CD4-positive, alpha-beta memory T cell (primary cell): ENCODE measurements around the gene REXO2. TPM values are rescaled to one million over a fixed set of nuclear protein-coding genes. Genes with fewer than 3 reads are reported as not detected.
A peak's percentile ranks its signal among the peaks of the same experiment; 100 is the strongest.

Source experiments
- CTCF ChIA-PET: fragments of 350-600 bp; sonication (Branson Sonifier 250); formaldehyde crosslinking; loops from one replicate; lab custom pipeline; 2021; ENCODE audit warnings: inconsistent platforms; ENCODE audit not compliant: partially characterized antibody; lab: Charles Lee
- POLR2A ChIA-PET: fragments of 350-600 bp; sonication (Branson Sonifier 250); formaldehyde crosslinking; loops from one replicate; lab custom pipeline; 2021; ENCODE audit not compliant: partially characterized antibody; lab: Charles Lee
- DNase-seq, 5 donors: peaks; one replicate each; pipeline versions ENCODE4 v3.0.0 to v3.0.0-alpha.2; 2020 to 2022; ENCODE audit warnings: mixed read lengths in 1 of 5
- H3K27ac ChIP-seq: one replicate; pipeline ENCODE4 v1.7.0; 2013; ENCODE audit warnings: low read depth, low read length
- H3K27me3 ChIP-seq: 2 replicates; pipeline ENCODE4 v1.7.0; 2013; ENCODE audit warnings: mild to moderate bottlenecking, low read length, moderate library complexity; ENCODE audit not compliant: insufficient read depth
- H3K36me3 ChIP-seq: 2 replicates; pipeline ENCODE4 v1.7.0; 2013; ENCODE audit warnings: mild to moderate bottlenecking, low read length, moderate library complexity; ENCODE audit not compliant: insufficient read depth
- H3K4me1 ChIP-seq: 2 replicates; pipeline ENCODE4 v1.7.0; 2013; ENCODE audit warnings: mild to moderate bottlenecking, low read length, moderate library complexity; ENCODE audit not compliant: insufficient read depth
- H3K4me3 ChIP-seq, 2 donors: one replicate each; pipeline ENCODE4 v1.7.0; 2013; ENCODE audit warnings: low read length in 2 of 2, mild to moderate bottlenecking in 1 of 2
- H3K9me3 ChIP-seq, 2 donors: one replicate each; pipeline ENCODE4 v1.7.0; 2013; ENCODE audit warnings: low read length in 2 of 2, control low read depth in 1 of 2; ENCODE audit not compliant: control insufficient read depth in 1 of 2
- H3K27ac Mint-ChIP-seq, 7 donors: one replicate each; pipeline ENCODE4 v1.8.0; 2020 to 2021; ENCODE audit warnings: mixed read lengths in 7 of 7, mild to moderate bottlenecking in 6 of 7, inconsistent platforms in 3 of 7, moderate library complexity in 3 of 7
- H3K27me3 Mint-ChIP-seq, 2 donors: one replicate each; pipeline ENCODE4 v1.8.0; 2020 to 2021; ENCODE audit warnings: mixed read lengths in 2 of 2
- H3K36me3 Mint-ChIP-seq, 2 donors: one replicate each; pipeline ENCODE4 v1.8.0; 2020 to 2021; ENCODE audit warnings: mixed read lengths in 2 of 2, inconsistent platforms in 1 of 2, mild to moderate bottlenecking in 1 of 2
- H3K4me1 Mint-ChIP-seq, 4 donors: one replicate each; pipeline ENCODE4 v1.8.0; 2020 to 2021; ENCODE audit warnings: mixed read lengths in 4 of 4, mild to moderate bottlenecking in 1 of 4
- H3K4me3 Mint-ChIP-seq, 8 donors: one replicate each; pipeline ENCODE4 v1.8.0; 2020 to 2021; ENCODE audit warnings: mixed read lengths in 8 of 8, mild to moderate bottlenecking in 7 of 8, moderate library complexity in 6 of 8, inconsistent platforms in 3 of 8
- H3K9me3 Mint-ChIP-seq, 8 donors: one replicate each; pipeline ENCODE4 v1.8.0; 2020 to 2021; ENCODE audit warnings: mixed read lengths in 8 of 8, mild to moderate bottlenecking in 5 of 8, inconsistent platforms in 3 of 8, moderate library complexity in 1 of 8
- intact Hi-C: fragments of 100-400 bp; cut with micrococcal nuclease; formaldehyde crosslinking; loops from one replicate; pipeline ENCODE4 v1.15.1; 2023
- polyA plus RNA-seq, 2 donors: library from polyadenylated mRNA; unstranded; fragments of 300-500 nt; fragmentation: Illumina TruSeq; gene quantifications; one replicate each; pipeline ENCODE4 v1.2.3, GENCODE V29; 2021
- total RNA-seq, 2 experiments: library from RNA; stranded (reverse); gene quantifications; one replicate each; pipeline ENCODE4 v1.2.3, GENCODE V29; 2021

REXO2 gene
- total RNA-seq (10 to 100 TPM; 64.8 to 70.4 TPM), polyA plus RNA-seq (100 to 1,000 TPM in 1 of 2 donors, 10 to 100 TPM in 1; 60.0 to 101 TPM)

- H3K27ac Mint-ChIP-seq: peak within 1 kb of the TSS; percentile 92 to 98 (median 95)
- H3K9me3 Mint-ChIP-seq: no peaks in the 10 kb centered on the region
- POLR2A ChIA-PET: interaction anchor here (0.9 to 4.1 kb wide), 5 partner anchors 28 to 401 kb away, joined by 3 to 25 read pairs (median 3); partner anchors contain the start of genes C11orf71 and RBM7
- Histone ChIP-seq H3K27ac (peak within 1 kb of the TSS; percentile 73), H3K9me3 (no peaks in the 10 kb centered on the region), H3K4me3 (peak within 1 kb of the TSS; percentile 71 to 98), H3K36me3 (no peaks in the 10 kb centered on the region), H3K4me1 (peaks cover 32% of the 10 kb centered on the region), H3K27me3 (no peaks in the 10 kb centered on the region)
- H3K36me3 Mint-ChIP-seq: peaks cover 13 to 19% of the 10 kb centered on the region in 2 donors
- intact Hi-C loops: loop anchor here (1.0 to 10.0 kb wide), 6 partner anchors 39 to 1065 kb away; partner anchors contain the start of genes C11orf71, CADM1, RBM7 and USP28
- CTCF ChIA-PET: interaction anchor here (0.9 kb wide), 1 partner anchor 28 kb away, joined by 3 read pairs; no protein-coding TSS in a partner anchor
- H3K4me3 Mint-ChIP-seq: peak within 1 kb of the TSS; percentile 93 to 99 (median 98)
- no peaks in the 10 kb centered on the region for H3K27me3 Mint-ChIP-seq
- H3K4me1 Mint-ChIP-seq: peaks cover 26 to 34% (median 30%) of the 10 kb centered on the region in 4 donors
- peak; percentile 91 to 94 (median 93) for DNase-seq
Observed at GRCh38 chr11:114439229-114440120, at the start of gene REXO2. Gene REXO2, plus strand, starts transcription at chr11:114439467. Its CDS starts 62 bp downstream, at chr11:114439529.

- POLR2A ChIA-PET: no interaction called here
- CTCF ChIA-PET: interaction anchor here (0.7 to 1.5 kb wide), 2 partner anchors 11 to 399 kb away, joined by 3 read pairs; no protein-coding TSS in a partner anchor
- Histone ChIP-seq H3K4me3 (no peak overlapping the region), H3K4me1 (no peaks in the 10 kb centered on the region), H3K9me3 (no peaks in the 10 kb centered on the region), H3K27ac (no peak overlapping the region), H3K27me3 (no peaks in the 10 kb centered on the region), H3K36me3 (no peaks in the 10 kb centered on the region)
- intact Hi-C loops: no loop called here
- H3K4me1 Mint-ChIP-seq: peaks cover 0 to 6% (median 2%) of the 10 kb centered on the region in 4 donors
- H3K36me3 Mint-ChIP-seq: no peaks in the 10 kb centered on the region
- H3K9me3 Mint-ChIP-seq: no peaks in the 10 kb centered on the region
- H3K27me3 Mint-ChIP-seq: peaks cover 2 to 3% of the 10 kb centered on the region in 2 donors
- no peak for DNase-seq
- no peak overlapping the region for H3K4me3 Mint-ChIP-seq
- no peak overlapping the region for H3K27ac Mint-ChIP-seq
Observed at GRCh38 chr11:114392735-114393667, 46.3 kb upstream of the REXO2 start.

GRCh38 chr11:114395736-114396135, 43.5 kb upstream of the REXO2 start:
- CTCF ChIA-PET: no interaction called here
- no peak overlapping the region for H3K27ac ChIP-seq
- H3K27me3 Mint-ChIP-seq: peaks cover 0 to 2% of the 10 kb centered on the region in 2 donors
- POLR2A ChIA-PET: no interaction called here
- H3K9me3 ChIP-seq: no peaks in the 10 kb centered on the region
- H3K27ac Mint-ChIP-seq: no peak overlapping the region
- H3K36me3 ChIP-seq: no peaks in the 10 kb centered on the region
- H3K27me3 ChIP-seq: no peaks in the 10 kb centered on the region
- H3K4me1 Mint-ChIP-seq: peaks cover 14 to 28% (median 19%) of the 10 kb centered on the region in 4 donors
- intact Hi-C loops: no loop called here
- no peak overlapping the region for H3K4me3 Mint-ChIP-seq
- no peaks in the 10 kb centered on the region for H3K9me3 Mint-ChIP-seq
- DNase-seq: no peak
- no peak overlapping the region for H3K4me3 ChIP-seq
- H3K36me3 Mint-ChIP-seq: peaks cover 0 to 8% of the 10 kb centered on the region in 2 donors
- peaks cover 14% of the 10 kb centered on the region for H3K4me1 ChIP-seq

GRCh38 chr11:114396916-114397315, 42.4 kb upstream of the REXO2 start:
- CTCF ChIA-PET: no interaction called here

GRCh38 chr11:114397349-114397982, 41.8 kb upstream of the REXO2 start:
- DNase-seq: no peak
- intact Hi-C loops: no loop called here
- Mint-ChIP-seq H3K36me3 (peaks cover 0 to 17% of the 10 kb centered on the region in 2 donors), H3K27ac (peak overlapping the region in 2 of 7 donors; percentile 4 to 56), H3K4me3 (peak overlapping the region in 1 of 8 donors; percentile 2), H3K9me3 (no peaks in the 10 kb centered on the region), H3K4me1 (peaks cover 20 to 40% (median 27%) of the 10 kb centered on the region in 4 donors), H3K27me3 (no peaks in the 10 kb centered on the region)
- POLR2A ChIA-PET: no interaction called here
- peaks cover 28% of the 10 kb centered on the region for H3K4me1 ChIP-seq
- no peaks in the 10 kb centered on the region for H3K36me3 ChIP-seq
- no peaks in the 10 kb centered on the region for H3K9me3 ChIP-seq
- CTCF ChIA-PET: no interaction called here
- no peak overlapping the region for H3K4me3 ChIP-seq
- no peaks in the 10 kb centered on the region for H3K27me3 ChIP-seq
- no peak overlapping the region for H3K27ac ChIP-seq

More at GRCh38 chr11:114396916-114397315, 42.4 kb upstream of the REXO2 start:
- Mint-ChIP-seq H3K36me3 (peaks cover 0 to 15% of the 10 kb centered on the region in 2 donors), H3K4me1 (peaks cover 17 to 35% (median 25%) of the 10 kb centered on the region in 4 donors), H3K27me3 (no peaks in the 10 kb centered on the region), H3K27ac (peak overlapping the region in 1 of 7 donors; percentile 9), H3K9me3 (no peaks in the 10 kb centered on the region), H3K4me3 (no peak overlapping the region)
- Histone ChIP-seq H3K27ac (no peak overlapping the region), H3K4me1 (peaks cover 24% of the 10 kb centered on the region), H3K9me3 (no peaks in the 10 kb centered on the region), H3K36me3 (no peaks in the 10 kb centered on the region), H3K27me3 (no peaks in the 10 kb centered on the region), H3K4me3 (no peak overlapping the region)
- no peak for DNase-seq
- POLR2A ChIA-PET: no interaction called here
- intact Hi-C loops: no loop called here

- H3K9me3 Mint-ChIP-seq: no peaks in the 10 kb centered on the region
- Histone ChIP-seq H3K27ac (no peak overlapping the region), H3K27me3 (no peaks in the 10 kb centered on the region), H3K36me3 (no peaks in the 10 kb centered on the region), H3K4me3 (no peak overlapping the region), H3K4me1 (peaks cover 37% of the 10 kb centered on the region), H3K9me3 (no peaks in the 10 kb centered on the region)
- peaks cover 4 to 20% of the 10 kb centered on the region in 2 donors for H3K36me3 Mint-ChIP-seq
- ChIA-PET POLR2A (interaction anchor here (0.5 to 3.1 kb wide), 2 partner anchors 10 to 42 kb away, joined by 3 to 25 read pairs; partner anchors contain the start of gene REXO2), CTCF (interaction anchor here (1.0 kb wide), 1 partner anchor 51 kb away, joined by 5 read pairs; no protein-coding TSS in a partner anchor)
- no peaks in the 10 kb centered on the region for H3K27me3 Mint-ChIP-seq
- intact Hi-C loops: no loop called here
- H3K4me1 Mint-ChIP-seq: peaks cover 22 to 46% (median 33%) of the 10 kb centered on the region in 4 donors
- peak overlapping the region in 5 of 7 donors; percentile 68 to 99 (median 99) for H3K27ac Mint-ChIP-seq
- H3K4me3 Mint-ChIP-seq: peak overlapping the region in 6 of 8 donors; percentile 60 to 99 (median 96)
- DNase-seq: no peak
Observed at GRCh38 chr11:114398303-114398920, 40.9 kb upstream of the REXO2 start.
